K562 (cell line): ENCODE data around the gene LRP3. TPM values are rescaled to one million over a fixed set of nuclear protein-coding genes. Genes with fewer than 3 reads are reported as not detected.
A peak's percentile ranks its signal among the peaks of the same experiment; 100 is the strongest.

Experiments
- ATAC-seq: fragments of 200-7000 bp; cut with Tn5 transposase; 3 replicates; pipeline ENCODE4 v1.9.1; 2020; ENCODE audit warnings: moderate library complexity
- BruUV-seq: library from RNA; stranded (reverse); fragments of 400-500 nt; replicated peaks from 2 replicates; lab custom pipeline; 2021; lab: Mats Ljungman, UMichigan
- CTCF ChIA-PET: fragments of 300-600 bp; formaldehyde crosslinking; extraction: SDS; loops from one replicate; lab custom pipeline; 2021; ENCODE audit warnings: low intra/inter-chr PET ratio; lab: Yijun Ruan, JAX
- POLR2A ChIA-PET: fragments of 300-600, 350-650 bp; sonication (Branson Sonifier 250); formaldehyde crosslinking; extraction: SDS; loops from one replicate; lab custom pipeline; 2021; ENCODE audit warnings: antibody characterized with exemption, inconsistent platforms; lab: Yijun Ruan, JAX
- DNase-seq, 4 experiments: peaks; one replicate each; pipeline versions ENCODE4 v3.0.0 to v3.0.0-alpha.2; 2011 to 2018; ENCODE audit warnings: low spot score in 3 of 4, mixed read lengths in 3 of 4; ENCODE audit errors: extremely low read depth in 1 of 4
- FAIRE-seq: peaks from 2 replicates; lab custom pipeline; 2011; peaks lifted over from hg19 to GRCh38; lab: Jason Lieb, UNC
- H2AFZ ChIP-seq: 2 replicates; pipeline ENCODE4 v1.6.0; 2011; ENCODE audit warnings: low read depth, low read length, control low read depth, inconsistent platforms
- H3K27ac ChIP-seq: fragments of 200-600 bp; 3 replicates; pipeline ENCODE4 v1.8.0; 2011; ENCODE audit warnings: low read depth, mild to moderate bottlenecking, control low read depth, inconsistent platforms, low read length, moderate library complexity, mixed read lengths; ENCODE audit errors: extremely low read depth
- H3K27me3 ChIP-seq, 2 experiments: fragments of 300-600 bp in 1 of 2; 2 replicates in 1 of 2; 3 replicates in 1 of 2; pipeline versions ENCODE4 v1.6.0 to v1.8.0; 2011; ENCODE audit warnings: inconsistent platforms in 2 of 2, low read length in 2 of 2, mild to moderate bottlenecking in 1 of 2, mixed read lengths in 1 of 2, moderate library complexity in 1 of 2; ENCODE audit not compliant: control insufficient read depth in 2 of 2, insufficient read depth in 2 of 2
- H3K36me3 ChIP-seq: fragments of 300-600 bp; 3 replicates; pipeline ENCODE4 v1.8.0; 2011; ENCODE audit warnings: mild to moderate bottlenecking, low read length, inconsistent platforms; ENCODE audit not compliant: control insufficient read depth, insufficient read depth
- H3K4me1 ChIP-seq, 2 experiments: fragments of 200-600 bp in 1 of 2; replicated peaks in 1 of 2; 2 replicates in 1 of 2; 3 replicates in 1 of 2; pipeline versions ENCODE4 v1.5.1 to v1.8.0; 2011; ENCODE audit warnings: inconsistent platforms in 2 of 2, low read length in 2 of 2, mild to moderate bottlenecking in 1 of 2, mixed read lengths in 1 of 2, moderate library complexity in 1 of 2; ENCODE audit not compliant: control insufficient read depth in 2 of 2, insufficient read depth in 2 of 2
- H3K4me2 ChIP-seq: 2 replicates; pipeline ENCODE4 v1.6.1; 2011; ENCODE audit warnings: low read length, control low read depth, inconsistent platforms, mixed read lengths; ENCODE audit not compliant: insufficient read depth
- H3K4me3 ChIP-seq: fragments of 200-600 bp; sonication (generic), shearing (Covaris generic); 2 replicates; pipeline ENCODE4 v1.5.1; 2016; ENCODE audit warnings: control low read depth, inconsistent platforms
- H3K79me2 ChIP-seq: fragments of 200-600 bp; 3 replicates; pipeline ENCODE4 v1.8.0; 2011; ENCODE audit warnings: low read length, inconsistent platforms; ENCODE audit not compliant: control insufficient read depth, insufficient read depth
- H3K9ac ChIP-seq, 2 experiments: 2 replicates each; pipeline versions ENCODE4 v1.6.0 to v1.6.1; 2011; ENCODE audit warnings: low read depth in 2 of 2, low read length in 2 of 2, control low read depth in 1 of 2, inconsistent platforms in 1 of 2, mild to moderate bottlenecking in 1 of 2, mixed read lengths in 1 of 2; ENCODE audit not compliant: insufficient read depth in 1 of 2
- H3K9me1 ChIP-seq: one replicate; pipeline ENCODE4 v1.6.0; 2011; ENCODE audit warnings: inconsistent platforms, mild to moderate bottlenecking, low read length, moderate library complexity; ENCODE audit not compliant: control insufficient read depth, insufficient read depth
- H3K9me3 ChIP-seq: replicated peaks from 2 replicates; pipeline ENCODE4 v1.5.1; 2011; ENCODE audit warnings: low read depth, low read length, inconsistent platforms; ENCODE audit not compliant: control insufficient read depth, insufficient read depth
- H4K20me1 ChIP-seq: replicated peaks from 2 replicates; pipeline ENCODE4 v1.6.1; 2011; ENCODE audit warnings: low read length, inconsistent platforms, mixed read lengths; ENCODE audit not compliant: control insufficient read depth, insufficient read depth
- NR4A1 ChIP-seq, 2 experiments: fragments of 250-450 bp in 1 of 2; fragments of 450-650 bp in 1 of 2; sonication (Bioruptor Pico) in 1 of 2; IDR thresholded peaks; 2 replicates each; pipeline versions ENCODE4 v1.4.0 to v1.6.1; 2016 to 2020; ENCODE audit warnings: mild to moderate bottlenecking in 2 of 2, missing compliant biosample characterization in 1 of 2, missing genetic modification characterization in 1 of 2, moderate library complexity in 1 of 2
- ZFP36 ChIP-seq: fragments of 150-350 bp; IDR thresholded peaks from 2 replicates; pipeline ENCODE4 v1.6.1; 2018; ENCODE audit warnings: low read length, low read depth; ENCODE audit not compliant: partially characterized antibody
- ZKSCAN8 ChIP-seq: fragments of 200-800 bp; sonication (Bioruptor generic); IDR thresholded peaks from 2 replicates; pipeline ENCODE4 v1.6.1; 2016; ENCODE audit warnings: missing genetic modification characterization, missing compliant biosample characterization
- WGBS: fragments of 100-300 bp; shearing (Covaris generic); methylation state at CpG from one replicate; pipeline ENCODE4 v1.1.6; 2016; ENCODE audit warnings: low coverage, mixed read lengths; ENCODE audit not compliant: insufficient coverage; ENCODE audit errors: missing lambda C conversion rate; 5-methylcytosine and 5-hydroxymethylcytosine counted together
- in situ Hi-C: fragments of 300-500 bp; cut with MboI; formaldehyde crosslinking; loops from 4 replicates; pipeline ENCODE4 v1.15.0; 2018; ENCODE audit warnings: inconsistent platforms, mixed read lengths
- intact Hi-C: fragments of 100-400 bp; cut with micrococcal nuclease; formaldehyde crosslinking; loops from 2 replicates; pipeline ENCODE4 v1.14.2; 2022
- polyA plus RNA-seq, 8 experiments: library from polyadenylated mRNA; depleted of rRNA in 4 of 8; stranded (reverse) in 5 of 8; unstranded in 3 of 8; fragments of >200 nt; fragmentation: Nextera tagmentation in 2 of 8; fragmentation: Illumina TruSeq in 1 of 8; extraction: Ambion mirVana in 2 of 8; extraction: Trizol in 1 of 8; gene quantifications; 2 replicates each; pipeline versions ENCODE4 v1.2.1 to v1.2.3, GENCODE V29; 2011 to 2014; ENCODE audit warnings: inconsistent platforms in 1 of 8, missing spikeins in 1 of 8
- total RNA-seq, 7 experiments: library from RNA; depleted of rRNA in 6 of 7; stranded (reverse); fragments of >200 nt in 6 of 7; fragmentation: Illumina TruSeq in 2 of 7; extraction: Trizol in 2 of 7; gene quantifications; 2 replicates each; pipeline versions ENCODE4 v1.2.1 to v1.2.3, GENCODE V29; 2011 to 2021; ENCODE audit warnings: low replicate concordance in 1 of 7

LRP3 gene
- total and polyA plus RNA-seq, 9 of the 15 experiments (the other 6 are each of a cell fraction or from before 2014, with no cell fraction given) = 0.29 TPM; not detected in 8

DNA sequence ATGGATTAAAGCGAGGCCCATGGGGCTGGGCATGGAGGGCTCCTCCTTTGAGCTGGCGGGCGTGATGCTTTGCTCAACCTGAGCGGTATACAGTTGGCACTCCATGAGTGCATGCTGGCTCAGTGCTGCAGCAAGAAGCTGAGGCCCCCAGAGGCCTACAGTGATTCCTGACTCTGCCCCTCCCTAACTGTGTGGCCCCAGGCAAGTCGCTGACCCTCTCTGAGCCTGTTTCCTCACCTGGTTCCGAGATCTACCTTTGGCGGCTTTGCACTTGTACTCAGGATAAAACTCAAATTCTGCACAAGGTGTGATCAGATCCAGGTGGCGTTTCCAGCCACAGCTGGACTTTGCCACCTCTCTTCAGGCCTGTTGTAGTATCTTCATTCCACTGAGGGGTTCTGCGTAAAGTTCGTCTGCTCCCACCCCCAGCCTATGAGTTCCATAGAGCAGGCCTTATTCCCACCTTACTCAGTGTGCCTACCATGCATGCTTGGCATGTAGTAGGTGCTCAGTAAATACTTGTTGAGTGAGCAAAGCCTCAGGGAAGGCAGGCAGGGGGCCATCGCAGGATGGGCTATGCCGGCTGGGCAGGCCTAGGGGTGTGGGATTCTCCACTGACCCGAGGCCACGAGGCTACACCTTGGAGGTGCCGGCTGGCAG lies 7.9 kb downstream of the LRP3 start:
- no TSS peak for BruUV-seq
- no peak overlapping the region for H3K27ac ChIP-seq
- no peak overlapping the region for H3K4me3 ChIP-seq
- no peak overlapping the region for H3K9ac ChIP-seq
- WGBS = 13% methylated on average over 14 of the region's 15 CpGs
- TF ChIP-seq NR4A1 (CRISPR knock-in tag; IDR thresholded peaks at IDR 0.05) (no peak), NR4A1 (tag; IDR thresholded peaks at IDR 0.05) (no peak), ZKSCAN8 (CRISPR knock-in tag) (peak; percentile 72; the same call in 1 of the 2 replicates), ZFP36 (peak; percentile 24)
- FAIRE-seq (no peak), DNase-seq (no peak), ATAC-seq (no peak)
- in situ Hi-C loops (no loop called here), intact Hi-C loops (no loop called here)
- H4K20me1 ChIP-seq = peaks cover 12% of the 10 kb centered on the region; the same call in 1 of the 2 replicates
- peaks cover 9 to 64% of the 10 kb centered on the region in 2 experiments; a peak in 4 of 5 replicates for H3K27me3 ChIP-seq
- ChIA-PET POLR2A (no interaction called here), CTCF (no interaction called here)
- no peaks in the 10 kb centered on the region for H3K9me3 ChIP-seq
- H2AFZ ChIP-seq = no peak overlapping the region
- no peaks in the 10 kb centered on the region for H3K36me3 ChIP-seq
- H3K79me2 ChIP-seq = no peaks in the 10 kb centered on the region
- no peaks in the 10 kb centered on the region for H3K9me1 ChIP-seq
- H3K4me1 ChIP-seq = peaks cover 0 to 27% of the 10 kb centered on the region in 2 experiments; a peak in 2 of 5 replicates
- H3K4me2 ChIP-seq = no peak overlapping the region
